ENCODE measurements around the gene C21orf58. TPM values are rescaled to one million over a fixed set of nuclear protein-coding genes. Genes with fewer than 3 reads are reported as not detected.

Gene C21orf58
- total and polyA plus RNA-seq, 2 donors from 2014 or later: 0.67 to 2.7 TPM

DNA sequence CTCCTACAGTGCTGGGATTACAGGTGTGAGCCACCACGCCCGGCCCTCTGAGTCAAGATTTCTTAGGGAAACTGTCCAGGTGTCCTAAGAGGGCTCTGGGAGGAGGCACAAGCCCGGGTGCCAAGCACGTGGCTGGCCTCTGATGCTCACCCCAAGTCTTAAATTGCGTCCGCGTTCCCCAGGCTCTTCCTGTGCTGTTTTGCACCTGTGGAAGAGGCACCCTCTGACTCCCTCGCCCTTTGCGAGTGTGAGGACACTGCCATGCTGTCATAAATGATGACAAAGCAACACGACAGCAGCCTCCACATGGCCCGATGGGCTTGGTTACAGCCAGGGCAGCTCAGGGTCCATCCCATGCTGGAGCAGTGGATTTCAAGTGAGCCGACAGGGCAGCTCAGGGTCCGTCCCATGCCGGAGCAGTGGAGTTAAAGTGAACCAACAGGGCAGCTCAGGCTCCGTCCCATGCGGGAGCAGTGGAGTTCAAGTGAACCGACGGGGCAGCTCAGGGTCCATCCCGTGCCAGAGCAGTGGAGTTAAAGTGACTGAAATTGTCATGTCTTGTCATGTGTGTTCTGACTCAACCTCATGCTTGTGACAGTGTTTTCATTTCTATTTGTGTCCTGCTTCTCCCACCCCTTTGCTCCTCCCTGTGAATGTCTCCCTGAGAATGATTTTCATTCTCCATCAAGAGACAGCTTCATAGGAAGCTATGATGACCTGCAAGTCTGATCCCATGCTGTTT lies 34.2 kb upstream of the C21orf58 start:
- Histone ChIP-seq H3K4me3 (ENCODE audit: low read length in 3 of 3) (no peak overlapping the region), H3K36me3 (ENCODE audit: control insufficient read depth in 2 of 3, insufficient read depth in 3 of 3, low read length in 3 of 3) (peaks cover 0 to 12% (median 3%) of the 10 kb centered on the region in 3 donors), H3K9me3 (ENCODE audit: control insufficient read depth in 2 of 3, insufficient read depth in 1 of 3, low read length in 3 of 3) (no peaks in the 10 kb centered on the region), H3K9ac (ENCODE audit: low read length in 3 of 3) (no peak overlapping the region), H3K27ac (ENCODE audit: low read depth in 2 of 2, low read length in 2 of 2) (no peak overlapping the region), H3K4me1 (ENCODE audit: control insufficient read depth in 2 of 3, insufficient read depth in 2 of 3, low read depth in 1 of 3, low read length in 3 of 3) (no peaks in the 10 kb centered on the region), H3K27me3 (ENCODE audit: control insufficient read depth, insufficient read depth, low read length) (no peaks in the 10 kb centered on the region)
- DNase-seq: no peak
- intact Hi-C loops (cut with DNase I): no loop called here
- TF ChIP-seq, protein P1, sequence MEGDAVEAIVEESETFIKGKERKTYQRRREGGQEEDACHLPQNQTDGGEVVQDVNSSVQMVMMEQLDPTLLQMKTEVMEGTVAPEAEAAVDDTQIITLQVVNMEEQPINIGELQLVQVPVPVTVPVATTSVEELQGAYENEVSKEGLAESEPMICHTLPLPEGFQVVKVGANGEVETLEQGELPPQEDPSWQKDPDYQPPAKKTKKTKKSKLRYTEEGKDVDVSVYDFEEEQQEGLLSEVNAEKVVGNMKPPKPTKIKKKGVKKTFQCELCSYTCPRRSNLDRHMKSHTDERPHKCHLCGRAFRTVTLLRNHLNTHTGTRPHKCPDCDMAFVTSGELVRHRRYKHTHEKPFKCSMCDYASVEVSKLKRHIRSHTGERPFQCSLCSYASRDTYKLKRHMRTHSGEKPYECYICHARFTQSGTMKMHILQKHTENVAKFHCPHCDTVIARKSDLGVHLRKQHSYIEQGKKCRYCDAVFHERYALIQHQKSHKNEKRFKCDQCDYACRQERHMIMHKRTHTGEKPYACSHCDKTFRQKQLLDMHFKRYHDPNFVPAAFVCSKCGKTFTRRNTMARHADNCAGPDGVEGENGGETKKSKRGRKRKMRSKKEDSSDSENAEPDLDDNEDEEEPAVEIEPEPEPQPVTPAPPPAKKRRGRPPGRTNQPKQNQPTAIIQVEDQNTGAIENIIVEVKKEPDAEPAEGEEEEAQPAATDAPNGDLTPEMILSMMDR (IDR thresholded peaks at IDR 0.05; ENCODE audit: borderline replicate concordance, extremely low read depth, insufficient read depth): no peak
- FAIRE-seq: no peak

DNA sequence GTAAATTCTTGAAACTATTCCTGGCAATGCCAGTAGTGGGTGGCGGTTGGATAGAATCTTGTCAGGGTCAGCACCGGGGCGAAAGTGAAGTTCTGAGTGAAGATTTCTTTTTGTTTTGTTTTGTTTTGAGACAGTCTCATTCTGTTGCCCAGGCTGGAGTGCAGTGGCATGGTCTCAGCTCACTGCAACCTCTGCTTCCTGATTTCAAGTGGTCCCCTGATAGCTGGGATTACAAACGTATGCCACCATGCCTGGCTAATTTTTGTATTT lies 33.6 kb upstream of the C21orf58 start:
- H3K36me3 ChIP-seq (ENCODE audit: control insufficient read depth in 2 of 3, insufficient read depth in 3 of 3, low read length in 3 of 3): peaks cover 0 to 11% (median 6%) of the 10 kb centered on the region in 3 donors
- no peak overlapping the region for H3K4me3 ChIP-seq (ENCODE audit: low read length in 3 of 3)
- FAIRE-seq (no peak), DNase-seq (no peak)
- intact Hi-C loops (cut with DNase I): no loop called here
- no peak overlapping the region for H3K27ac ChIP-seq (ENCODE audit: low read depth in 2 of 2, low read length in 2 of 2)
- H3K27me3 ChIP-seq (ENCODE audit: control insufficient read depth, insufficient read depth, low read length): no peaks in the 10 kb centered on the region
- H3K4me1 ChIP-seq (ENCODE audit: control insufficient read depth in 2 of 3, insufficient read depth in 2 of 3, low read depth in 1 of 3, low read length in 3 of 3): no peaks in the 10 kb centered on the region
- TF ChIP-seq, protein P1 (IDR thresholded peaks at IDR 0.05; ENCODE audit: borderline replicate concordance, extremely low read depth, insufficient read depth): no peak
- H3K9ac ChIP-seq (ENCODE audit: low read length in 3 of 3): no peak overlapping the region
- no peaks in the 10 kb centered on the region for H3K9me3 ChIP-seq (ENCODE audit: control insufficient read depth in 2 of 3, insufficient read depth in 1 of 3, low read length in 3 of 3)

DNA sequence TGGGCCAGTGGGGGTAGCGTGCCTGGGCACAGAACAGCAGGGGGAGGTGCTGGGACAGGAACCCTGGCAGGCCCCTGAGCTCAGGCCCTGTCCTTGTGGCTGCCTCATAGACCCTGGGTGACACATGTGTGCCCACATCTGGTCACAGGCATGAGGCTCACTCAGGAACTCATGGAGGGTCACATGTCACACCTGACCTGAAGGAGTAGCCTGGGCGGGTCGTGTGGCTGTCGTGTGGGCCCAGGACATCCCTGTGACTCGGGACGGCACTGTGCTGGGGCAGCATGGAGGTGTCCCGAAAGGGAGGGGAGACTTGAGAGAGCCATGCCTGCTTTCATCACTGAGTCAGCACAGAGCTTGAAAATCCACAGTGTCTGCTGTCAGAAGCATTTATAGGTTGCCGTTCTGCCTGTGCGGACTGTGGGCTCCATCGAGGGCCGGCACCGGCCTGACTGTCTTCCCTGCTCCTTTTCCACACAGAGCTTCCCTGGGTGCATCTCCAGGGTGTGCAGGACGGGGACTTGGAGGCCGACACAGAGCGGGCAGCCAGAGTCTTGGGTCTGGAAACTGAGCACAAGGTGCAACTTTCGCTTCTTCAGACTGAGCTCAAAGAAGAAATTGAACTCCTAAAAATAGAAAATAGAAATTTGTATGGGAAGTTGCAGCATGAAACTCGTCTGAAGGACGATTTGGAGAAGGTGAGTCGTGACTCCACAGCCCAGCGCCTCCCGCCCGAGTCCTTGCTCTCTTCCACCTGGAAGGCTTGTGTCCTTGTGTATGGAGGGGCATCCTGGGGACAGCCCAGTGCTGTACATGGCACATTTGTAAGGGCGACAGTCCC lies 33.0 kb upstream of the C21orf58 start:
- Histone ChIP-seq H3K27ac (ENCODE audit: low read depth in 2 of 2, low read length in 2 of 2) (no peak overlapping the region), H3K4me3 (ENCODE audit: low read length in 3 of 3) (no peak overlapping the region), H3K9me3 (ENCODE audit: control insufficient read depth in 2 of 3, insufficient read depth in 1 of 3, low read length in 3 of 3) (no peaks in the 10 kb centered on the region), H3K9ac (ENCODE audit: low read length in 3 of 3) (no peak overlapping the region), H3K36me3 (ENCODE audit: control insufficient read depth in 2 of 3, insufficient read depth in 3 of 3, low read length in 3 of 3) (peaks cover 0 to 12% (median 7%) of the 10 kb centered on the region in 3 donors), H3K4me1 (ENCODE audit: control insufficient read depth in 2 of 3, insufficient read depth in 2 of 3, low read depth in 1 of 3, low read length in 3 of 3) (no peaks in the 10 kb centered on the region), H3K27me3 (ENCODE audit: control insufficient read depth, insufficient read depth, low read length) (no peaks in the 10 kb centered on the region)
- FAIRE-seq (no peak), DNase-seq (no peak)
- TF ChIP-seq, protein P1 (IDR thresholded peaks at IDR 0.05; ENCODE audit: borderline replicate concordance, extremely low read depth, insufficient read depth): no peak
- intact Hi-C loops (cut with DNase I): no loop called here

Measured in kidney (tissue), 14 donors.